SK-N-SH treated with all-trans-retinoic acid at 6 μM for 48 hours (cell line): ENCODE results near the gene MCFD2.

Experiments
- ATAC-seq: fragments of 200-7000 bp; cut with Tn5 transposase; 3 replicates; pipeline ENCODE4 v1.9.1; 2020; ENCODE audit warnings: mild to moderate bottlenecking, moderate library complexity
- ARNTL ChIP-seq: fragments of 450-650 bp; formaldehyde crosslinking; IDR thresholded peaks from 2 replicates; pipeline ENCODE4 v1.5.0; 2020; ENCODE audit warnings: low read depth, mild to moderate bottlenecking, moderate library complexity, borderline replicate concordance
- BACH2 ChIP-seq: fragments of 250-450 bp; sonication (Bioruptor Pico); IDR thresholded peaks from 2 replicates; pipeline ENCODE4 v1.9.0; 2021; ENCODE audit warnings: mild to moderate bottlenecking, borderline replicate concordance
- CREB5 ChIP-seq: fragments of 250-450 bp; sonication (Bioruptor Pico); IDR thresholded peaks from 2 replicates; pipeline ENCODE4 v1.5.1; 2020; ENCODE audit warnings: low read depth, mild to moderate bottlenecking, moderate library complexity
- CSDC2 ChIP-seq: fragments of 250-450 bp; sonication (Bioruptor Pico); IDR thresholded peaks from 2 replicates; pipeline ENCODE4 v1.5.0; 2020; ENCODE audit warnings: mild to moderate bottlenecking, moderate library complexity
- CSRNP3 ChIP-seq: fragments of 250-450 bp; sonication (Bioruptor Pico); IDR thresholded peaks from 2 replicates; pipeline ENCODE4 v1.5.1; 2021; ENCODE audit warnings: mild to moderate bottlenecking, moderate library complexity
- ESRRG ChIP-seq: fragments of 250-450 bp; sonication (Bioruptor Pico); IDR thresholded peaks from 2 replicates; pipeline ENCODE4 v1.6.1; 2021; ENCODE audit warnings: mild to moderate bottlenecking
- GLIS3 ChIP-seq: fragments of 250-450 bp; sonication (Bioruptor Pico); IDR thresholded peaks from 2 replicates; pipeline ENCODE4 v1.5.0; 2020; ENCODE audit warnings: mild to moderate bottlenecking, moderate library complexity
- ISL1 ChIP-seq: fragments of 250-450 bp; sonication (Bioruptor Pico); IDR thresholded peaks from 2 replicates; pipeline ENCODE4 v2.1.2; 2022; ENCODE audit warnings: mild to moderate bottlenecking, moderate library complexity
- OSR1 ChIP-seq: fragments of 250-450 bp; sonication (Bioruptor Pico); IDR thresholded peaks from 2 replicates; pipeline ENCODE4 v1.8.0; 2022; ENCODE audit warnings: moderate library complexity, mild to moderate bottlenecking, inconsistent platforms
- PATZ1 ChIP-seq: fragments of 250-450 bp; sonication (Bioruptor Pico); IDR thresholded peaks from 2 replicates; pipeline ENCODE4 v1.8.0; 2020; ENCODE audit warnings: mild to moderate bottlenecking, moderate library complexity, borderline replicate concordance
- POU6F1 ChIP-seq: fragments of 250-450 bp; sonication (Bioruptor Pico); IDR thresholded peaks from 2 replicates; pipeline ENCODE4 v1.8.0; 2021; ENCODE audit warnings: low read depth, mild to moderate bottlenecking, moderate library complexity, borderline replicate concordance
- RARB ChIP-seq: fragments of 250-450 bp; sonication (Bioruptor Pico); IDR thresholded peaks from 2 replicates; pipeline ENCODE4 v1.8.0; 2021; ENCODE audit warnings: mild to moderate bottlenecking, moderate library complexity
- SNAI2 ChIP-seq: fragments of 250-450 bp; sonication (Bioruptor Pico); IDR thresholded peaks from 2 replicates; pipeline ENCODE4 v1.5.0; 2020; ENCODE audit warnings: mild to moderate bottlenecking, moderate library complexity
- TCF4 ChIP-seq: fragments of 250-450 bp; sonication (Bioruptor Pico); IDR thresholded peaks from 2 replicates; pipeline ENCODE4 v1.8.0; 2021; ENCODE audit warnings: mild to moderate bottlenecking, moderate library complexity, borderline replicate concordance
- TOX ChIP-seq: fragments of 250-450 bp; sonication (Bioruptor Pico); IDR thresholded peaks from 2 replicates; pipeline ENCODE4 v1.8.0; 2021; ENCODE audit warnings: mild to moderate bottlenecking, moderate library complexity, borderline replicate concordance
- ZC3H10 ChIP-seq: fragments of 250-450 bp; sonication (Bioruptor Pico); IDR thresholded peaks from 2 replicates; pipeline ENCODE4 v1.5.1; 2021; ENCODE audit warnings: mild to moderate bottlenecking, moderate library complexity
- ZFP3 ChIP-seq: fragments of 250-450 bp; sonication (Bioruptor Pico); IDR thresholded peaks from 2 replicates; pipeline ENCODE4 v1.5.0; 2020; ENCODE audit warnings: mild to moderate bottlenecking, moderate library complexity
- ZNF565 ChIP-seq: fragments of 450-650 bp; formaldehyde crosslinking; conservative IDR thresholded peaks from 2 replicates; pipeline ENCODE4 v1.5.0; 2020; ENCODE audit warnings: low read depth, mild to moderate bottlenecking, moderate library complexity
- ZNF70 ChIP-seq: fragments of 450-650 bp; formaldehyde crosslinking; IDR thresholded peaks from 2 replicates; pipeline ENCODE4 v1.5.0; 2020; ENCODE audit warnings: mild to moderate bottlenecking, moderate library complexity
- ZNF8 ChIP-seq: fragments of 450-650 bp; formaldehyde crosslinking; IDR thresholded peaks from 2 replicates; pipeline ENCODE4 v1.5.0; 2020; ENCODE audit warnings: mild to moderate bottlenecking, moderate library complexity

Gene MCFD2

GRCh38 chr2:46874236-46874929, 41.2 kb downstream of the MCFD2 start:
- no peak for ATAC-seq
- TF ChIP-seq CREB5 (no peak), ZNF8 (CRISPR knock-in tag) (no peak), CSDC2 (no peak), ZNF70 (CRISPR knock-in tag) (no peak), GLIS3 (CRISPR knock-in tag) (no peak), ISL1 (CRISPR knock-in tag) (no peak), BACH2 (CRISPR knock-in tag) (no peak), POU6F1 (CRISPR knock-in tag) (no peak)

GRCh38 chr2:46873604-46874068, 42.0 kb downstream of the MCFD2 start:
- ATAC-seq, result peak; percentile 94
- TF ChIP-seq CSRNP3 (CRISPR knock-in tag) (no peak), TCF4 (peak; percentile 53; the same call in 1 of the 2 replicates), RARB (CRISPR knock-in tag) (0 out of 2 replicates have a peak, but pooled peaks have one; percentile 60), CSDC2 (no peak), ARNTL (CRISPR knock-in tag) (no peak), ZNF565 (0 out of 2 replicates have a peak, but pooled peaks have one; percentile 37), ZNF8 (CRISPR knock-in tag) (no peak), SNAI2 (0 out of 2 replicates have a peak, but pooled peaks have one; percentile 55), ISL1 (CRISPR knock-in tag) (peak; percentile 71), TOX (CRISPR knock-in tag) (peak; percentile 37; the same call in 1 of the 2 replicates), ZFP3 (CRISPR knock-in tag) (peak; percentile 40), PATZ1 (CRISPR knock-in tag) (peak; percentile 76), POU6F1 (CRISPR knock-in tag) (peak; percentile 79; the same call in 1 of the 2 replicates), CREB5 (peak; percentile 65; the same call in 1 of the 2 replicates)

- ATAC-seq, result peak; percentile 49
- TF ChIP-seq SNAI2 (no peak), ZNF8 (CRISPR knock-in tag) (no peak), PATZ1 (CRISPR knock-in tag) (no peak), OSR1 (CRISPR knock-in tag) (no peak), ARNTL (CRISPR knock-in tag) (no peak), ZC3H10 (CRISPR knock-in tag) (no peak), ZNF565 (no peak), CREB5 (no peak), BACH2 (CRISPR knock-in tag) (no peak), ESRRG (CRISPR knock-in tag) (no peak), CSRNP3 (CRISPR knock-in tag) (no peak)
Observed at GRCh38 chr2:46872902-46873603, 42.6 kb downstream of the MCFD2 start.
